Stimulated activated CD8-positive, alpha-beta memory T cell treated with anti-CD3 and anti-CD28 coated beads, Interleukin-12 subunit alpha, Interleukin-12 subunit beta, amount 100 ng/mL, for 24 hours (primary cell): ENCODE data around the gene RPRD1B.

ENCODE experiments used
- DNase-seq: peaks from one replicate; pipeline ENCODE4 v3.0.0-alpha.2; 2020; ENCODE audit errors: extremely low read depth

RPRD1B gene

GRCh38 chr20:38036366-38036765 is 2.8 kb downstream of the RPRD1B start:
- DNase-seq, result no peak

DNA sequence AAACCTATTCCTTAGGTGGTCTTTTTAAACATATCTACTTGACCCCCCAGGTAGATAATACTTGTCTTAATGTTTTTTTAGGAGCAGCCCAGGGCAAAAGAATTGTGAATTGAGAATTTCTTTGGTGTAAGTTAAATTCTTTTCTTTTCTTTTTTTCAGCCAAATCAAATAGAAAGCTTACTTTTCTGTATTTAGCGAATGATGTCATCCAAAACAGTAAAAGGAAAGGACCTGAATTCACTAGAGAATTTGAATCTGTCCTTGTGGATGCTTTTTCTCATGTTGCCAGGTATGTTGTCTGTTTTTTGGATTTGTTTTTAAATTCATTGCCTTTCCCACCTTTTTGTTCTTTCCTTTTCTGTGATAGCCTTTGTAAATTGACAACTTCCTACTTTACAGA is 6.7 kb downstream of the RPRD1B start:
- DNase-seq, result no peak

DNA sequence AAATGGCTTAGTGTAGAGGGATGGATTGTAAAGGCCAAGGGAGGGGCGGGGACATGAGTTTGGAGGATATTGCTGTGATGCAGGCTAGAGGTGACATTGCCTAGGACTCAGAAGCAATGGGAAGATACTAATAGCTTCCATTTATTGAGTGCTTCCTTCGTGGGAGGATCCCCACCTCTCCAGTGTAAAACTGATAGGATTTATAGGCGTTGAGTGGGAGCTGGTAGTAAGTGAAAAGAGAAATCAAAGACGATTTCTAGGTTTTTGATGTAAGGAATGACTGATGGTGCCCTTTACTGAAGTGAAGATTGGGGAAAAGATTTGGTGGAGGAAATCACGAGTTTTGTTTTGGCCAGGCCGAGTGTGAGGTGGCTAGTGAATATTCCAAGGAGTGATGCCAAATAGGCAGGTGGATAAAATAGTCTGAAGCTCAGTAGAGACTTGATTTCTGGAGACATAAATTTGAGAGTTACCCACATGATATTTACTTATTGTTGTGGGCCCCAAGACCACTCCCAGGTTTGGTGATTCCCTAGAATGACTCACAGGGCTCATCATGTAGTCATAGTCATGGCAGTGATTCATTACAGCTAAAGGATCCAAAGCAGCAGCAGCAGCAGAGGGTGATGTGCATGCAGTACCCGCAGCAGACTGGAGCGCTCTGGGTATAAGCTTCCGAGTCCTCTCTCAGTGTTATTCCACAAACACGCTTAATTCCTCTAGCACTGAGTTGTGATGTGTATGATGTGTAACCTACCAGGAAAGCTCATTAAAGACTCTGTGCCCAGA is 10.2 kb downstream of the RPRD1B start:
- DNase-seq, result no peak

DNA sequence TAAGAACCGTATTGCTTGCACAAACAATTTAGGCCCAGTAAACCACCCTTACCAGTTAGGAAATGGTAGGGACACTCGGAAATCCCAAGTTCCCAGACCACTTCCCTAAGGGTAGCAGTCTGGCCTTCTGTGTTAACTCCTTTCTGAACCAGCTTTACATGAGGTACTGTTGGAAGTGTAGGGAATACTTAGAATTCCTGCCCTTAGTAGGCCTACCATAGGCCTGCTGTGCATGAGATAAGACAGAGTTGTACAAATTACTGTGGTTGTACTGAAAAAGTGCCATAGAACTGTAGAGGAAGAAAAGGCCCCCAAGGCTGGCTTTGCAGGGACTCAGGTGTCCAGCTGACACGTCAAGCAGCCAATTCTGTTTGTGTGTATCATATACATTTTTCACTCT is 11.1 kb downstream of the RPRD1B start:
- DNase-seq, result no peak

DNA sequence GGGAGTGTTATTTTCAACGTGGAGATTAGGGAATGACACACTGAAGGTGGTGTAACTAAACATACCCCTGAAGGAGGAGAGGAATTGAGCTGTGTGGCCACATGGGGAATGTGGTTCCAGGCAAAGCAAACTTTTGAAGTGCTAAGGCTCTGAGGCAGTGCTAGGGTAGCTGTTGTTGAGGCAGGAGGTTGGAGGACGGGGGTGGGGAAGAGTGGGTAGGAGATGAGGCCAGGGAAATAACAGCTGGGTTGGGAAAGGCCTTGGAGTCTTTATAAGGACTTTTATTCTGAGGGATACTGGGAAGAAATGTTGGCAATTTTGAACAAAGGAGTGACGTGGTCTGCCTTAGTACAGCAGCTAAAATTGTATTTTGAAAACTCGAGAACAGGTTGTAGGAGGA is 13.0 kb downstream of the RPRD1B start:
- DNase-seq, result no peak

DNA sequence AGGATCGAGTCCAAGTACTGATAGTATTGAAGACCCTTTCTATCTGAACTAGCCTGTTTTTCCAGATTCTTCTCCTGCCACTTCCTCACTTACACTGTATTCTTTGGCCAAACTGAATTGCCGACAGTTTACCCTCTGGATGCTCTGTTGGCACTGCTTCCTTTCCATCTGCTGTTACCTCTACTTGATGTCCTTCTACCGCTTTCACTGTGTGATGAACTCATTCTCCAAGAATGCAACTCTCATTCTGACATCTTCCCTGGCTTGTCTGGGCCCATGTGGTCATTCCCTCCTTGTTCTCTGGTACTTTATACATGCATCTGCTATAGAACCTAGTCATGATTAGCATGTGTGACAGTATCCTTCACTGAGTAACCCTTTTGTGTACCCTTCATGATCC is 16.3 kb downstream of the RPRD1B start:
- no peak for DNase-seq

DNA sequence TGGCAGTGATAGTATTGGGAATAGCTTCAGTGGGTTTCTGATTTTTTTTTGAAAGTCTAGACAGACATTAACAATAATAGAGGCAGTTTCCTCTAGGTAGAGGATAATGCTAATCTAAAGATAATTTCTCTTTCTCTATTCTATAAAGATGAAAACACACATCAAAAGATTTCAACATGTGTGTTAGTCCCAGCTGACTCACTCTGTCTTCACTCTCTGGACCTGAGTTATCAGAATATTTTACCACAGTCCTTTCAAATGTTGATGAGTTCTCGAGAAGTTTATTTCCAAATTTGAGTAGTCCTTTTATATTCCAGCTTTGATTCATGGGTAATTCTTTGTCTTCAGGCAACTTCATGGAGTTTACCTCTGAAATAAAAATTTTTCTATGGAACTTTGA is 17.1 kb downstream of the RPRD1B start:
- DNase-seq, result no peak

GRCh38 chr20:38052870-38053269 is 19.3 kb downstream of the RPRD1B start:
- DNase-seq, result no peak

- no peak for DNase-seq
Observed at GRCh38 chr20:38054647-38055046, 21.1 kb downstream of the RPRD1B start.

DNA sequence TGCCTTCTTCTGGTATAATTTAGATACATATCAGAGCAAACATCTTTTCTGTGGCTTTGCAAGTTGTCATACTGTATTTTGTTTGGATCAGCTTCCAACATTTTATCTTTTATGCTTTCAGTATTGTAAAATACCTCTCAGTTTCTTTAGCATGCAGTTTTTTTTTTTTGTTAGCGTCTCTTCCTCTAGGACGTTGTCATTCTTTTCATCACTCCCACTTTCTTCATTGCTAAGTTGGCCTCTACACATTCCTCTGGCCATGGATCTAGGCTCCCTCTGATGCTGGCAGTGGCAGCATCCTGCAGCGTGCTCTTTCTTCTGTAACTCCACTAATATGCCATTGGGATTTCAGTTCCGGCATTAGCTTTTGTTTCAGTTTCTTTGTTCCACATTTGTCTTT is 21.7 kb downstream of the RPRD1B start:
- no peak for DNase-seq

GRCh38 chr20:38055848-38056247 is 22.3 kb downstream of the RPRD1B start:
- no peak for DNase-seq

DNA sequence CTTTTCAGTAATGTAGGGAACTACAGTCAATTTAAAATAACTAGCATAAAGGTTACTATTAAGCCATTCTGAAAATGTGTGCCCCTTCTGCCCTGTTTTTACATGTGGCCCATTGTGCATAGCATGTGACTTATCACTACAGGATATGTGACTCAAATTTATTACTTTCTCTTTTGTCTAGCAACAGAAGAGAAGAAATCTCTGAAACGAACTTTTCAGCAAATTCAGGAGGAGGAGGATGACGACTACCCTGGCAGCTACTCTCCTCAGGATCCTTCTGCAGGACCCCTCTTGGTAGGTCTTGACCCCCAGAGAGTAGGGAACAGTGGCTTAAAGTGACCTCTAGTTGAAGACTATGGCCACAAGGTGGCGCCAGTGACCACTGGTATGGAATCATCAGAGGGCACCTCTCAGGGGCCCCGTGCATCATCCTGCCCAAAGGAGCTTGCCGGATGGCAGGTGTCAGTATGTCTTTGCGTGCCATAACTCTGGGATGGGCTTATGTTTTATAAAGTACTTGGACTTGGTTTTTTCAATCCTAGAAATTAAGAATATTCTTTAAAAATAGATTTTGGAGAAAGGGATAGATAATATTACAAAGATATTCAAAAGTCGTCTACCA is 23.9 kb downstream of the RPRD1B start:
- DNase-seq, result no peak

DNA sequence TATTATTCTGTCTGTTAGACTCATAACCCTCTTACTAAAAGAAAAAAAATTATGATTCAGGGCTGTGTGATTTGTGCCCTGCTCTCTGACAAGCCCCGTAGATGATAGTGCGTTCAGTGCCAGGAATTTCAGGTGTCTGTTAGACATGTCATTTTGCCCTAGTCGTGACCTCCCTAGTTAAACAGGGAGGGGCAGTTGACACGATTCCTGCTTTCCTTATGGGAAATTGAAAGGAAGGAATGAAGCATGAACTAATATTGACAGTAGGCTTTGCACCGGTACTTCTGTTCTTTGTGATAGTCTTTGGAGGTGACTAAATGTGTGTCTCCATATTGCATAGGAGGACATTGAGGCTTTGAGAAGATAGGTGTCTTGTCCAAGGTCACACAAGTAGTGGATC is 26.3 kb downstream of the RPRD1B start:
- no peak for DNase-seq

DNA sequence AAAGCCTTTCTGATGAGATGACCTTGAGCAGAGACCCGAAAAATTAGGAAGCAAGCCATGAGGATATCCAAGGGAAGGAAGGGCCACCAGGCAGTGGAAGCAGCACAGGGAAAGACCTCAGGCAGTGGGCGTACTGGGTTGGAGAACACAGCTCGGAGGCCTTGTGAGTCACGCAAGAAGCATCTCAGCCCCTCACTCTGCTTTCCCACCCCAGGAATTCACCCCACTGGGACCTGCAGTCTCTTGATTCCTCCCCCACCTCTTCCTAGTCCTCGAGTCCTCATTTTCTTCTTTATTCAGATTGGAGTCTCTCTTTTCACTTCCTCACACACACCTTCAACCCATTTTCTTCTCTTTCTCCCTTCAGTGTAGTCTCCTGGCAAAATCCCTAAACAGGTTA is 27.0 kb downstream of the RPRD1B start:
- no peak for DNase-seq

DNA sequence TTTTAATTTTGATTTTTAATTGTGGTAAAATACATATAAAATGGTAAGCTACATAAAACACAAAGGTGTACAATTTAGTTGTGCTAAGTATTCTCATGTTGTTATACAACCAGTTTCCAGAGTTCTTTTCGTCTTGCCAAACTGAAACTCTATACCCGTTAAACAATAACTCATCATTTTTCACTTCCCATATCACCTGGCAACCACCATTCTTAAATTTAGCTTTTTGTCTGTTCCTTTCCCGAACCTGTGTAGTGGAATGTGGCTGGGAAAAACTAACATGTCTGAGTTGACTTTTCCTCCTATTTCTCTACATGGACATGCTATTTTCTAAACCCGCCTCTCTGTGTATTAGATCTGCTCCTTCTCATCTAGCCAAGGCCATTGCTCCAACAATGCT is 27.6 kb downstream of the RPRD1B start:
- no peak for DNase-seq

GRCh38 chr20:38062890-38063289 is 29.3 kb downstream of the RPRD1B start:
- no peak for DNase-seq

DNA sequence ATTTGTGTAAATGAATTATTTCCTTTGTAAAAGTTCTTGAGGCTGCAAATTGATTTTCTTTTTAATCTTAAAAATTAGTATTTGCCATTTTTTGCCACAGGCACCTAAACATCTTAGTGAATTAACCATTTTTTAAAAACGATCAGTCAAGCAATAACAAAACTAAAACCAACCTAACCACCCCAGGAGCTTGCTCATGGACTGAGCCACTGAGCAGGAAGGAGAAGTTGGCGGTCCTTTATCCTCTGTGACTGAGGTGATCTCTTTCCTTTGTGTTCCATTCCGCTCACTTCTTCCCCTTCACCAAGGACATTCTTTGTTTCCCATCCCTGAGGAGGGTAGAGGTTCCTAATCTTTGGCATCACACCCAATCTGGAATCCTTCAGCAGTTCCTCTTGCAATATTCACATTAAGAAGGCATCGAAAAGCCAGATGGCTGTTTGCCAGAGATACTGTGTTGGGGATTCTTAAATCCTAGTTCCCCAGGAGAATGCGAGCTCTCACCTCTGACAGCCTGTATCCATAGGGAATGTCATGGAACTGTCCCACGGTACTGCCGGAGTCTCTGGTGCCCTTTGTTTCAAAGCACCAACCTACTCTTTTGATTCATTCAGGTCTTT is 30.5 kb downstream of the RPRD1B start:
- DNase-seq, result no peak

- DNase-seq, result no peak
Observed at GRCh38 chr20:38065764-38066375, 32.3 kb downstream of the RPRD1B start.

DNA sequence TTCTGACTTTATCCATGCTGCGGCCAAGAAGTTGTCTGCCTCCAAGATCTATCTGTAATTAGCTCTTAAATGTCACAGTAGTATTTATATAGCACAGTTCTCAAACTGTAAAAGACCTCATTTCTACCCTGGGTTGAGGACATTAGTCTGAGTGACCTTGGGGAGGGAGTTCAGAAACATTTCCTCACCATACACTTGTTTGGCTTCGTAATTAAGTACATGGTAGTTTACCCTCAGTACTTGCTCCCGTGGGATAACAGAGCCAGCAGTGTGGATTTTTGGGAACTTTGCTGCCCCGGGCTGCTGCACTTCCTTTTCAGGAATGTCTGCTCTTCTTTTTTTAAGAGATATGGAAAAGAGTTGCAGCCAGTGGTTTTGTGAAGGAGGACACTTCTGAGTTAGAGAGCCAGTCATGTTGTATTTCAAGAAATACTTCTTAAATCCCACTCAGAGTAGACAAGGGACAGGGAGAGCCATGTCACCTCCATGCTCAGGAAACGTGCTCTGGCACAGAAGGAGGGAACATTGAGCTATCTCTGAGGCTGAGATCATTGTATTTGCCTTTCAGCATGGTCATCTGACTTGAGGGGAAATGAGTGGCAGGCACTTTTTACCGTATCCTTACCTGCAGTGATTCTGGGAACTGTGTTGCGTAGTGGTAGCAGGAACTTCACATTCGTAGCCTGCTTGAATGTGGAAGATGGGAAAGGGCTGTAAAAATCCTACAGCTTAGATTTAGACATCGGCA is 33.6 kb downstream of the RPRD1B start:
- no peak for DNase-seq

- DNase-seq, result no peak
Observed at GRCh38 chr20:38067717-38068365, 34.3 kb downstream of the RPRD1B start.

DNA sequence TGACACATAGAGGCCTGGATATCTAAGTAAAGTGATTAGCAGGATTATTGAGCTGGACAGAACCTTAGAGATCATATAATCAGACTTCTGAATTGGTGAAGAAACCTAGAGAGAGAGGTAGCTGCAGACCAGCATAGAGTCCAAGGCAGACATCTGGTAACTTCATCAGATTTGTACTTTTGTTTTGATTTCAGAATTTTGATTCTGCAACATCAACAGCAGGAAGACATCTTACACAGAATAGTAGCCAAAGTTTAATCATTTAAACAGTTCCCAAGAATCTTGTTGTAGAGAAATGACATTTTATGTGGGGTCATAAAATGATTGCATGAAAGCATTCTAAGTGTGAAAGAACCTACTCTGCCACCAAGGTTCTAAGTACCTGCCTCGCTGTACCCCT is 39.4 kb downstream of the RPRD1B start:
- no peak for DNase-seq
